DOHH2 (cell line): ENCODE measurements around the gene STX4.

Experiments used
- H3F3A ChIP-seq: fragments of 200-600 bp; sonication (generic), shearing (Covaris generic); 2 replicates; pipeline ENCODE4 v1.6.0; 2016; ENCODE audit warnings: antibody characterized with exemption, mild to moderate bottlenecking; ENCODE audit not compliant: control insufficient read depth, insufficient read depth
- H3K27ac ChIP-seq: fragments of 200-600 bp; sonication (generic); 2 replicates; pipeline ENCODE4 v1.5.1; 2014; ENCODE audit warnings: low read depth, mild to moderate bottlenecking, low read length, moderate library complexity
- H3K27me3 ChIP-seq: fragments of 200-600 bp; sonication (generic); 2 replicates; pipeline ENCODE4 v1.6.1; 2014; ENCODE audit warnings: mild to moderate bottlenecking, low read length, mixed read lengths; ENCODE audit not compliant: control insufficient read depth
- H3K36me3 ChIP-seq: fragments of 200-600 bp; sonication (generic); 2 replicates; pipeline ENCODE4 v1.6.1; 2014; ENCODE audit warnings: mild to moderate bottlenecking, low read length, moderate library complexity, mixed read lengths; ENCODE audit not compliant: control insufficient read depth
- H3K4me1 ChIP-seq: fragments of 200-600 bp; sonication (generic); 2 replicates; pipeline ENCODE4 v1.6.1; 2014; ENCODE audit warnings: mild to moderate bottlenecking, low read length, mixed read lengths; ENCODE audit not compliant: control insufficient read depth
- H3K4me2 ChIP-seq: fragments of 200-600 bp; sonication (generic); 2 replicates; pipeline ENCODE4 v1.6.0; 2014; ENCODE audit warnings: mild to moderate bottlenecking, low read length, moderate library complexity
- H3K4me3 ChIP-seq: fragments of 200-600 bp; sonication (generic); 2 replicates; pipeline ENCODE4 v1.5.1; 2014; ENCODE audit warnings: mild to moderate bottlenecking, low read length, mixed read lengths
- H3K79me2 ChIP-seq: fragments of 200-600 bp; sonication (generic); 2 replicates; pipeline ENCODE4 v1.6.1; 2014; ENCODE audit warnings: mild to moderate bottlenecking, low read length, mixed read lengths; ENCODE audit not compliant: control insufficient read depth
- H3K9me2 ChIP-seq: fragments of 200-600 bp; sonication (generic); replicated peaks from 2 replicates; pipeline ENCODE4 v1.6.1; 2014; ENCODE audit warnings: mild to moderate bottlenecking, low read length, mixed read lengths; ENCODE audit not compliant: control insufficient read depth
- H3K9me3 ChIP-seq: fragments of 200-600 bp; sonication (generic); 2 replicates; pipeline ENCODE4 v1.6.1; 2014; ENCODE audit warnings: antibody characterized with exemption, low read length, mixed read lengths; ENCODE audit not compliant: control insufficient read depth, insufficient read depth
- H4K20me1 ChIP-seq: fragments of 200-600 bp; sonication (generic); 2 replicates; pipeline ENCODE4 v1.6.0; 2014; ENCODE audit warnings: low read depth, mild to moderate bottlenecking, antibody characterized with exemption, low read length, moderate library complexity; ENCODE audit not compliant: control insufficient read depth, insufficient read depth
- EZH2phosphoT487 ChIP-seq: fragments of 200-600 bp; sonication (generic); IDR thresholded peaks from 2 replicates; pipeline ENCODE4 v1.6.1; 2017; ENCODE audit warnings: borderline replicate concordance, mild to moderate bottlenecking, antibody characterized with exemption, low read length, moderate library complexity, mixed read lengths
- TF ChIP-seq, protein P1 (sequence below): fragments of 200-600 bp; sonication (generic); IDR thresholded peaks from one replicate; pipeline ENCODE4 v1.5.1; 2014; ENCODE audit warnings: antibody characterized with exemption, mild to moderate bottlenecking, low read depth, low read length; ENCODE audit not compliant: poor library complexity, severe bottlenecking

The STX4 gene

DNA sequence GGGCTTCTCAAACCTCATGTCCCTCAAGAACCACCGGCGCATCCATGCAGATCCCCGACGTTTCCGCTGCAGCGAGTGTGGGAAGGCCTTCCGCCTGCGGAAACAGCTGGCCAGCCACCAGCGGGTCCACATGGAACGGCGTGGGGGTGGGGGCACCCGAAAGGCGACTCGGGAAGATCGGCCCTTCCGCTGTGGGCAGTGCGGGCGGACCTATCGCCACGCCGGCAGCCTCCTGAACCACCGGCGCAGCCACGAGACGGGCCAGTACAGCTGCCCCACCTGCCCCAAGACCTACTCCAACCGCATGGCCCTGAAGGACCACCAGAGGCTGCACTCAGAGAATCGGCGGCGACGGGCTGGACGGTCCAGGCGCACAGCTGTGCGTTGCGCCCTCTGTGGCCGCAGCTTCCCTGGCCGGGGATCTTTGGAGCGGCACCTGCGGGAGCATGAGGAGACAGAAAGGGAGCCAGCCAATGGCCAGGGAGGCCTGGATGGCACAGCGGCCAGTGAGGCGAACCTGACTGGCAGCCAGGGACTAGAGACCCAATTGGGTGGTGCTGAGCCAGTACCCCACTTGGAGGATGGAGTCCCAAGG lies 46.8 kb downstream of the STX4 start:
- no peaks in the 10 kb centered on the region for H3K9me2 ChIP-seq
- no peaks in the 10 kb centered on the region for H3K27me3 ChIP-seq
- no peaks in the 10 kb centered on the region for H3K9me3 ChIP-seq
- 0 out of 2 replicates have a peak, but pooled peaks cover 4% of the 10 kb centered on the region for H4K20me1 ChIP-seq
- H3K27ac ChIP-seq = no peak overlapping the region
- H3K36me3 ChIP-seq = peaks cover 86% of the 10 kb centered on the region
- H3K4me2 ChIP-seq = no peak overlapping the region
- TF ChIP-seq EZH2phosphoT487 = no peak
- TF ChIP-seq, protein P1, sequence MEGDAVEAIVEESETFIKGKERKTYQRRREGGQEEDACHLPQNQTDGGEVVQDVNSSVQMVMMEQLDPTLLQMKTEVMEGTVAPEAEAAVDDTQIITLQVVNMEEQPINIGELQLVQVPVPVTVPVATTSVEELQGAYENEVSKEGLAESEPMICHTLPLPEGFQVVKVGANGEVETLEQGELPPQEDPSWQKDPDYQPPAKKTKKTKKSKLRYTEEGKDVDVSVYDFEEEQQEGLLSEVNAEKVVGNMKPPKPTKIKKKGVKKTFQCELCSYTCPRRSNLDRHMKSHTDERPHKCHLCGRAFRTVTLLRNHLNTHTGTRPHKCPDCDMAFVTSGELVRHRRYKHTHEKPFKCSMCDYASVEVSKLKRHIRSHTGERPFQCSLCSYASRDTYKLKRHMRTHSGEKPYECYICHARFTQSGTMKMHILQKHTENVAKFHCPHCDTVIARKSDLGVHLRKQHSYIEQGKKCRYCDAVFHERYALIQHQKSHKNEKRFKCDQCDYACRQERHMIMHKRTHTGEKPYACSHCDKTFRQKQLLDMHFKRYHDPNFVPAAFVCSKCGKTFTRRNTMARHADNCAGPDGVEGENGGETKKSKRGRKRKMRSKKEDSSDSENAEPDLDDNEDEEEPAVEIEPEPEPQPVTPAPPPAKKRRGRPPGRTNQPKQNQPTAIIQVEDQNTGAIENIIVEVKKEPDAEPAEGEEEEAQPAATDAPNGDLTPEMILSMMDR = no peak
- no peaks in the 10 kb centered on the region for H3F3A ChIP-seq
- peaks cover 9% of the 10 kb centered on the region for H3K4me1 ChIP-seq
- H3K79me2 ChIP-seq = peaks cover 61% of the 10 kb centered on the region
- no peak overlapping the region for H3K4me3 ChIP-seq

DNA sequence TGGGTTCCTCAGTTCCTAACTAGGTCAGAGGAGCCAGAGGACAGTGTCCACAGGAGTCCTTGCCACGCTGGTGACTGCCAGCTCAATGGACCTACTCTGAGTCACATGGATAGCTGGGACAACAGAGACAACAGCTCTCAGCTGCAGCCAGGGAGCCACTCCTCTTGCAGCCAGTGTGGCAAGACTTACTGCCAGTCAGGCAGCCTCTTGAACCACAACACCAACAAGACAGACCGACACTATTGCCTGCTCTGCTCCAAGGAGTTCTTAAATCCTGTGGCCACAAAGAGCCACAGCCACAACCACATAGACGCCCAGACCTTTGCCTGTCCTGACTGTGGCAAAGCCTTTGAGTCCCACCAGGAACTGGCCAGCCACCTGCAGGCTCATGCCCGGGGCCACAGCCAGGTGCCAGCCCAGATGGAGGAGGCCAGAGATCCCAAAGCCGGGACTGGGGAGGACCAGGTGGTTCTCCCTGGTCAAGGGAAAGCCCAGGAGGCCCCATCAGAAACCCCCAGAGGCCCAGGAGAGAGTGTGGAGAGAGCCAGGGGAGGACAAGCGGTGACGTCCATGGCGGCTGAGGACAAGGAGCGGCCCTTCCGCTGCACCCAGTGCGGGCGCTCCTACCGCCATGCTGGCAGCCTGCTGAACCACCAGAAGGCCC lies 47.5 kb downstream of the STX4 start:
- Histone ChIP-seq H3K9me3 (no peaks in the 10 kb centered on the region), H3K4me2 (no peak overlapping the region), H3K79me2 (peaks cover 54% of the 10 kb centered on the region), H3K4me3 (no peak overlapping the region), H3K27ac (no peak overlapping the region), H3K36me3 (peaks cover 88% of the 10 kb centered on the region), H3K4me1 (peaks cover 4% of the 10 kb centered on the region; the same call in 1 of the 2 replicates), H4K20me1 (0 out of 2 replicates have a peak, but pooled peaks cover 4% of the 10 kb centered on the region), H3K9me2 (no peaks in the 10 kb centered on the region), H3F3A (no peaks in the 10 kb centered on the region), H3K27me3 (no peaks in the 10 kb centered on the region)
- no peak for TF ChIP-seq EZH2phosphoT487
- TF ChIP-seq, protein P1 = no peak

DNA sequence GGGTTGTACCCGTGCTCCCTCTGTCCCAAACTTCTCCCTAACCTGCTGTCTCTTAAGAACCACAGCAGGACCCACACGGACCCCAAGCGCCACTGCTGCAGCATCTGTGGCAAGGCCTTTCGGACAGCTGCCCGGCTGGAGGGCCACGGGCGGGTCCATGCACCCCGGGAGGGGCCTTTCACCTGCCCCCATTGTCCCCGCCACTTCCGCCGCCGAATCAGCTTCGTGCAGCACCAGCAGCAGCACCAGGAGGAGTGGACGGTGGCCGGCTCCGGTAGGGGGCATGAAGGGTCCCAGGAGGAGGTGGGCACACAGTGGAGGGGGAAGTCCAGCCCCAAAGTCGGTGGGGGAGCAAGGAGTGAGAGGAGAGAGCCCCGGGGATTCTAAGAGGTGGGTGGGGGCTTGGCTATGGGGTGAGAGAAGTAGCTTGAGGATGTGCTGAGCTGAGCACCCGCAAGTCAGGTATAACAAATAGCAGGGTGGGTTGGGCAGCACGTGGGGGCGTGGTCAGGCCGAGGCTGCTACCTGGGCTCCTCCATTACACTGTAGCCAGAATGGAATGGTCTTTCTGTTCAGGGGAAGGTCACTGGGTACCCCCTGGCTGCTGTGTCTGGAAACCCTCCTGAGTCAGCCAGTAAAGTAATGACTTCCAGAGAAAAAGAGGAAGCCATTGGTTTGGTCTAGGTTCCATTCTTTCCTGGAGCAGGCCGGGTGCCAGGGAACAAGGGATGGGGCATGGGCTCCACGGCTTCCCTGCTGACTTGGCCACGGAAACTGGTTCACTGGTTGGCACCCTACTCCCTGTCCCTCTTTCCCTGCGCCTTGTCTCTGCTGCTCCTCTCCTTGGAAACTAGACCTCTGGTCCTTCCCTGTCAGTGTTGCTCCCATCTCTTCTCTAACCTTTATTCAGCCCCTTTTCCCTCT lies 48.3 kb downstream of the STX4 start:
- TF ChIP-seq, protein P1 = no peak
- TF ChIP-seq EZH2phosphoT487 = no peak
- H3K36me3 ChIP-seq = peaks cover 83% of the 10 kb centered on the region
- peaks cover 3% of the 10 kb centered on the region; the same call in 1 of the 2 replicates for H3K4me1 ChIP-seq
- H3K9me2 ChIP-seq = no peaks in the 10 kb centered on the region
- no peaks in the 10 kb centered on the region for H3K27me3 ChIP-seq
- no peak overlapping the region for H3K27ac ChIP-seq
- H4K20me1 ChIP-seq = 0 out of 2 replicates have a peak, but pooled peaks cover 4% of the 10 kb centered on the region
- no peak overlapping the region for H3K4me2 ChIP-seq
- H3K4me3 ChIP-seq = no peak overlapping the region
- H3K9me3 ChIP-seq = no peaks in the 10 kb centered on the region
- peaks cover 46% of the 10 kb centered on the region for H3K79me2 ChIP-seq
- H3F3A ChIP-seq = no peaks in the 10 kb centered on the region
